H1 (cell line): ENCODE data around the gene CD248. TPM values are rescaled to one million over a fixed set of nuclear protein-coding genes. Genes with fewer than 3 reads are reported as not detected.

Source experiments
- CTCF ChIA-PET: fragments of 300-600 bp; sonication (Branson Sonifier 250); formaldehyde crosslinking; loops from one replicate; lab custom pipeline; 2021; ENCODE audit not compliant: partially characterized antibody; lab: Charles Lee
- POLR2A ChIA-PET: fragments of 300-600 bp; sonication (Branson Sonifier 250); formaldehyde crosslinking; loops from one replicate; lab custom pipeline; 2021; ENCODE audit warnings: inconsistent platforms; ENCODE audit not compliant: partially characterized antibody; lab: Charles Lee
- DNase-seq, 2 experiments: peaks; one replicate each; pipeline versions ENCODE4 v3.0.0 to v3.0.0-alpha.2; 2010 to 2022; ENCODE audit warnings: low spot score in 2 of 2, low read depth in 1 of 2, mixed read lengths in 1 of 2
- FAIRE-seq: peaks from 2 replicates; lab custom pipeline; 2011; peaks lifted over from hg19 to GRCh38; lab: Jason Lieb, UNC
- H2AFZ ChIP-seq: 2 replicates; pipeline ENCODE4 v1.8.1; 2012; ENCODE audit warnings: low read length, inconsistent platforms
- H2AK5ac ChIP-seq: 2 replicates; pipeline ENCODE4 v1.6.1; 2013; ENCODE audit warnings: low read depth, low read length
- H2BK120ac ChIP-seq: replicated peaks from 2 replicates; pipeline ENCODE3; 2013; ENCODE audit warnings: low read depth, low read length, inconsistent platforms
- H2BK12ac ChIP-seq: 2 replicates; pipeline ENCODE4 v1.6.1; 2013; ENCODE audit warnings: low read depth, low read length
- H2BK15ac ChIP-seq: 2 replicates; pipeline ENCODE4 v1.6.1; 2013; ENCODE audit warnings: low read length
- H2BK20ac ChIP-seq: 2 replicates; pipeline ENCODE4 v1.6.1; 2013; ENCODE audit warnings: low read length
- H2BK5ac ChIP-seq: 2 replicates; pipeline ENCODE4 v1.6.1; 2013; ENCODE audit warnings: low read depth, low read length
- H3K14ac ChIP-seq: 2 replicates; pipeline ENCODE4 v1.6.1; 2013; ENCODE audit warnings: inconsistent platforms; ENCODE audit not compliant: insufficient read length
- H3K18ac ChIP-seq: 2 replicates; pipeline ENCODE4 v1.6.1; 2013; ENCODE audit warnings: low read length; ENCODE audit errors: extremely low read depth
- H3K23ac ChIP-seq: 2 replicates; pipeline ENCODE4 v1.6.1; 2013; ENCODE audit warnings: inconsistent platforms; ENCODE audit not compliant: insufficient read length
- H3K23me2 ChIP-seq: 2 replicates; pipeline ENCODE4 v1.6.1; 2013; ENCODE audit warnings: low read depth, low read length
- H3K27ac ChIP-seq: 2 replicates; pipeline ENCODE4 v1.6.1; 2011; ENCODE audit warnings: low read depth, low read length, inconsistent platforms
- H3K27me3 ChIP-seq, 4 experiments: replicated peaks in 1 of 4; 1 replicate in 1 of 4; 2 replicates in 3 of 4; pipeline versions ENCODE4 v1.6.1 to v1.8.1; 2011 to 2013; ENCODE audit warnings: low read length in 3 of 4, mild to moderate bottlenecking in 3 of 4, inconsistent platforms in 2 of 4, mixed read lengths in 2 of 4, moderate library complexity in 1 of 4; ENCODE audit not compliant: control insufficient read depth in 3 of 4, insufficient read depth in 3 of 4; ENCODE audit errors: extremely low read depth in 1 of 4
- H3K36me3 ChIP-seq, 4 experiments: 2 replicates each; pipeline versions ENCODE4 v1.6.1 to v1.8.1; 2011 to 2013; ENCODE audit warnings: mild to moderate bottlenecking in 4 of 4, low read length in 3 of 4, moderate library complexity in 2 of 4, control low read depth in 1 of 4, inconsistent platforms in 1 of 4; ENCODE audit not compliant: insufficient read depth in 4 of 4, control insufficient read depth in 2 of 4
- H3K4ac ChIP-seq: replicated peaks from 2 replicates; pipeline ENCODE3; 2013; ENCODE audit warnings: low read length, low read depth, mixed read lengths, inconsistent platforms; ENCODE audit not compliant: insufficient read length
- H3K4me1 ChIP-seq, 4 experiments: replicated peaks in 1 of 4; 1 replicate in 1 of 4; 2 replicates in 3 of 4; pipeline versions ENCODE4 v1.6.1 to v1.8.1; 2011 to 2013; ENCODE audit warnings: low read length in 3 of 4, inconsistent platforms in 2 of 4, mixed read lengths in 1 of 4; ENCODE audit not compliant: insufficient read depth in 4 of 4, control insufficient read depth in 3 of 4
- H3K4me2 ChIP-seq, 2 experiments: 2 replicates each; pipeline versions ENCODE4 v1.6.1 to v1.8.1; 2011 to 2013; ENCODE audit warnings: low read depth in 2 of 2, low read length in 2 of 2, control low read depth in 1 of 2, inconsistent platforms in 1 of 2, mild to moderate bottlenecking in 1 of 2; ENCODE audit not compliant: insufficient read depth in 1 of 2
- H3K4me3 ChIP-seq, 4 experiments: fragments of 200-600, 300-600 bp in 1 of 4; sonication (generic), shearing (Covaris generic), sonication (Bioruptor Twin) in 1 of 4; 2 replicates each; pipeline versions ENCODE4 v1.5.1 to v1.8.1; 2011 to 2016; ENCODE audit warnings: low read length in 4 of 4, low read depth in 3 of 4, control low read depth in 2 of 4, inconsistent platforms in 2 of 4, mild to moderate bottlenecking in 2 of 4, mixed read lengths in 1 of 4, moderate library complexity in 1 of 4; ENCODE audit not compliant: insufficient read depth in 2 of 4; ENCODE audit errors: extremely low read depth in 1 of 4
- H3K56ac ChIP-seq: replicated peaks from 2 replicates; pipeline ENCODE3; 2013; ENCODE audit warnings: low read depth, mild to moderate bottlenecking, mixed read lengths, low read length, inconsistent platforms; ENCODE audit not compliant: insufficient read length
- H3K79me1 ChIP-seq: 2 replicates; pipeline ENCODE4 v1.6.1; 2013; ENCODE audit warnings: low read depth, low read length, control low read depth
- H3K79me2 ChIP-seq, 2 experiments: 2 replicates each; pipeline versions ENCODE4 v1.6.1 to v1.8.1; 2012 to 2013; ENCODE audit warnings: low read length in 2 of 2, mild to moderate bottlenecking in 2 of 2, inconsistent platforms in 1 of 2; ENCODE audit not compliant: insufficient read depth in 2 of 2, control insufficient read depth in 1 of 2
- H3K9ac ChIP-seq, 4 experiments: replicated peaks in 1 of 4; 1 replicate in 1 of 4; 2 replicates in 3 of 4; pipeline versions ENCODE4 v1.6.1 to v1.8.1; 2011 to 2013; ENCODE audit warnings: low read depth in 3 of 4, low read length in 3 of 4, control low read depth in 2 of 4, mild to moderate bottlenecking in 2 of 4, moderate library complexity in 2 of 4, inconsistent platforms in 1 of 4; ENCODE audit errors: extremely low read depth in 1 of 4
- H3K9me3 ChIP-seq, 2 experiments: 2 replicates each; pipeline versions ENCODE4 v1.6.1 to v1.8.1; 2012 to 2013; ENCODE audit warnings: mild to moderate bottlenecking in 2 of 2, moderate library complexity in 2 of 2, control low read depth in 1 of 2, inconsistent platforms in 1 of 2, low read depth in 1 of 2, low read length in 1 of 2, mixed read lengths in 1 of 2; ENCODE audit not compliant: insufficient read depth in 2 of 2
- H4K20me1 ChIP-seq, 2 experiments: replicated peaks in 1 of 2; 2 replicates each; pipeline versions ENCODE3 to v1.8.1; 2011 to 2013; ENCODE audit warnings: inconsistent platforms in 2 of 2, low read length in 2 of 2, mild to moderate bottlenecking in 1 of 2; ENCODE audit not compliant: insufficient read depth in 2 of 2, control insufficient read depth in 1 of 2
- H4K5ac ChIP-seq: 2 replicates; pipeline ENCODE4 v1.6.1; 2013; ENCODE audit warnings: low read length, low read depth, mixed read lengths, inconsistent platforms; ENCODE audit not compliant: insufficient read length
- H4K8ac ChIP-seq: 2 replicates; pipeline ENCODE4 v1.8.0; 2013; ENCODE audit warnings: mild to moderate bottlenecking, moderate library complexity, low read length, inconsistent platforms; ENCODE audit not compliant: insufficient read depth; ENCODE audit errors: extremely low read depth
- H4K91ac ChIP-seq: replicated peaks from 2 replicates; pipeline ENCODE3; 2013; ENCODE audit warnings: low read length, mixed read lengths, inconsistent platforms; ENCODE audit not compliant: insufficient read length
- ASH2L ChIP-seq: fragments of 200-600, 300-600 bp; sonication (generic); IDR thresholded peaks from one replicate; pipeline ENCODE4 v1.7.1; 2017; ENCODE audit warnings: low read length
- BRCA1 ChIP-seq: IDR thresholded peaks from 2 replicates; pipeline ENCODE4 v1.6.1; 2012; ENCODE audit warnings: low read depth, low read length, improper control_type of control experiment
- CBX5 ChIP-seq: fragments of 300-800, 300-1000 bp; sonication (generic); IDR thresholded peaks from 2 replicates; pipeline ENCODE4 v1.7.1; 2016; ENCODE audit warnings: antibody characterized with exemption, low read length, low read depth
- GABPA ChIP-seq: IDR thresholded peaks from 2 replicates; pipeline ENCODE4 v1.6.1; 2011; ENCODE audit warnings: mild to moderate bottlenecking, low read length, moderate library complexity, borderline replicate concordance; ENCODE audit not compliant: insufficient read depth
- RXRA ChIP-seq: IDR thresholded peaks from 2 replicates; pipeline ENCODE4 v1.6.1; 2011; ENCODE audit warnings: low read depth, mild to moderate bottlenecking, low read length, moderate library complexity; ENCODE audit not compliant: insufficient read depth
- SAP30 ChIP-seq: fragments of 300-600 bp; sonication (generic); IDR thresholded peaks from 2 replicates; pipeline ENCODE4 v1.7.1; 2012; ENCODE audit warnings: low read length, moderate library complexity, mild to moderate bottlenecking, inconsistent platforms; ENCODE audit not compliant: insufficient read depth, insufficient replicate concordance
- SIN3A ChIP-seq, 2 experiments: IDR thresholded peaks in 1 of 2; conservative IDR thresholded peaks in 1 of 2; 2 replicates each; pipeline ENCODE4 v1.6.1; 2011 to 2012; ENCODE audit warnings: low read length in 2 of 2, improper control_type of control experiment in 1 of 2, low read depth in 1 of 2, mild to moderate bottlenecking in 1 of 2
- WGBS, 2 experiments: shearing (Covaris generic) in 1 of 2; methylation state at CpG; one replicate each; pipeline versions ENCODE4 v1.1.6 to v1.1.7; 2013 to 2015; ENCODE audit warnings: low lambda C conversion rate in 2 of 2, mixed read lengths in 2 of 2, inconsistent platforms in 1 of 2, low coverage in 1 of 2, missing lambda C conversion rate in 1 of 2; ENCODE audit not compliant: insufficient replicate concordance in 2 of 2, insufficient coverage in 1 of 2, insufficient read length in 1 of 2; ENCODE audit errors: extremely low coverage in 1 of 2, missing lambda C conversion rate in 1 of 2; 5-methylcytosine and 5-hydroxymethylcytosine counted together
- polyA plus RNA-seq, 7 experiments: library from polyadenylated mRNA; depleted of rRNA in 3 of 7; stranded (reverse) in 5 of 7; unstranded in 2 of 7; fragments of >200 nt in 5 of 7; fragments of 200-250 nt in 2 of 7; gene quantifications; 1 replicate in 5 of 7; 2 replicates in 1 of 7; 4 replicates in 1 of 7; pipeline versions ENCODE4 v1.2.1 to v1.2.3, GENCODE V29; 2011 to 2013; ENCODE audit warnings: missing spikeins in 2 of 7, mixed read lengths in 2 of 7
- total RNA-seq: library from RNA; stranded (reverse); fragmentation: NEBNext Ultra II Directional; extraction: Animal tissue kit (Norgen Biotek cat#: 25700); gene quantifications from 2 replicates; pipeline ENCODE4 v1.2.1, GENCODE V29; 2021

CD248 gene
- total and polyA plus RNA-seq, 2 of the 8 experiments (the other 6 are each of a cell fraction or from before 2014, with no cell fraction given), result 2.7 to 3.9 TPM

DNA sequence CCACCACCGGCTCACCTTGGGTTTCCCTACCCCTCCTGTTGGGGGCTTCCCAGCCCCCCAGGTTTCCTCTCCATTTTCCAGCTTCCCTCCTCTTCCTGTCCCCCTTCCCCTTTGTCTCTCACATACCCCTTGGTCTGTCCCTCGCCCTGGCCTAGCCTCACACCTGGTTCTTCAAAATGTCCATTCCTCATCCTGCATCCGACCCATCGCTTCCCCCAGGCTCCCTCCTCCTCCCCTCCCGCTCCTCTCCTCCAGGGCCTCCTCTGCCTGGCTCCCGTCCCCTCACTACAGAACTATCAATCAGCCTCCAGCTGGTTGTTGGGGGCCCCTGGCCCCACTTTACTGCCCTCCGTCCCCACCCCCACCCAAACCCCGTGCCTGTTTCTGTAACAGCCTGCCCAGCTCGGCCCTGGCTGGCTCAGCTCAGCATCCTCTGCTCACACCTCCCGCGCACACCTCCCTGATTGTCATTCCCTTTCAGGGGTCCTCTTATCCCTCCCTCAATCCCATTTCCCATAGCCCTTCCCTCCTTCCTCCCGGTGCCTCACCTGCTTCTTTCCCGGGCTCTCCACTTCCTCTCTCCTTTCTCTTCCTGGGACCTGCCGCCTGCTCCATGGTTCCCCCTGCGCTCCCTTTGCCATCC is 37.6 kb downstream of the CD248 start:
- Histone ChIP-seq H3K36me3 (peaks cover 0 to 13% (median under 1%) of the 10 kb centered on the region in 4 experiments; a peak in 5 of 8 replicates), H3K23me2 (peaks cover 4% of the 10 kb centered on the region; the same call in 1 of the 2 replicates), H3K79me1 (no peaks in the 10 kb centered on the region), H4K20me1 (peaks cover 5 to 23% of the 10 kb centered on the region in 2 experiments), H3K18ac (no peak overlapping the region; the same call in 1 of the 2 replicates), H3K27ac (no peak overlapping the region), H2BK12ac (0 out of 2 replicates have a peak overlapping the region, but pooled peaks have one; percentile 39), H3K4ac (no peak overlapping the region), H2BK20ac (no peak overlapping the region), H3K4me1 (peaks cover 0 to 17% (median 13%) of the 10 kb centered on the region in 4 experiments; a peak in 5 of 7 replicates), H3K27me3 (peaks cover 0 to 4% (median under 1%) of the 10 kb centered on the region in 4 experiments; a peak in 2 of 7 replicates), H2BK120ac (no peak overlapping the region), H4K5ac (no peak overlapping the region), H3K4me2 (peak overlapping the region; percentile 73 to 77), H2BK15ac (no peak overlapping the region), H3K14ac (no peak overlapping the region), H4K91ac (no peak overlapping the region), H2AK5ac (no peak overlapping the region), H3K56ac (no peak overlapping the region), H2BK5ac (no peak overlapping the region), H2AFZ (no peak overlapping the region), H3K9me3 (no peaks in the 10 kb centered on the region), H3K23ac (no peak overlapping the region), H4K8ac (no peak overlapping the region), H3K9ac (peak overlapping the region in 1 of 4 experiments; percentile 40; a peak in 2 of 7 replicates), H3K79me2 (no peaks in the 10 kb centered on the region), H3K4me3 (peak overlapping the region in 2 of 4 experiments; percentile 10 to 61; a peak in 3 of 8 replicates)
- FAIRE-seq (no peak), DNase-seq (peak in 1 of 2 experiments; percentile 57)
- TF ChIP-seq BRCA1 (no peak), GABPA (peak; percentile 48; the same call in 1 of the 2 replicates), SIN3A (conservative IDR thresholded peaks at IDR 0.05 in 1 of 2, IDR thresholded peaks at IDR 0.05 in 1 of 2; ENCODE audit: low read depth in 1 of 2, low read length in 2 of 2) (0 out of 4 replicates have a peak, but pooled peaks of 1 of the 2 experiments have one; percentile 17), CBX5 (no peak), RXRA (no peak), ASH2L (peak; percentile 30), SAP30 (no peak)
- CTCF ChIA-PET, result interaction anchor here (0.6 to 3.3 kb wide), 8 partner anchors 8 to 212 kb away, joined by 3 to 10 read pairs (median 3); partner anchors contain the start of gene RIN1
- POLR2A ChIA-PET, result interaction anchor here (1.1 to 7.9 kb wide), 6 partner anchors 10 to 231 kb away, joined by 3 to 125 read pairs (median 15); partner anchors contain the start of genes B4GAT1, BRMS1, RAB1B and RIN1
- WGBS, 2 experiments, result 44% methylated on average over 9 of the region's 15 CpGs; no CpG with 5 or more reads in 1 of the 2 experiments
